Activated T-helper 2 cell treated with anti-CD3 and anti-CD28 coated beads, Interferon-gamma antibody, Interleukin-2, Interleukin-4, amounts not matched to agents 10 μg/mL and 5 μg/mL and 100 μg/mL, durations not matched to agents 14 hours and 24 hours and 36 hours (primary cell): ENCODE measurements around the gene RHOXF2B. TPM values are rescaled to one million over a fixed set of nuclear protein-coding genes. Genes with fewer than 3 reads are reported as not detected.
"Not testable (repeated sequence)": the region's sequence is repeated elsewhere in the genome, so short reads cannot be mapped to it uniquely, and the experiment has no call there.

ENCODE experiments used
- DNase-seq: peaks from one replicate; pipeline ENCODE4 v3.0.0; 2021; ENCODE audit warnings: low spot score
- H3K27ac Mint-ChIP-seq: one replicate; pipeline ENCODE4 v1.8.0; 2021; ENCODE audit warnings: mixed read lengths
- H3K27me3 Mint-ChIP-seq: one replicate; pipeline ENCODE4 v1.8.0; 2021; ENCODE audit warnings: low read depth, mixed read lengths
- H3K36me3 Mint-ChIP-seq: one replicate; pipeline ENCODE4 v1.8.0; 2021; ENCODE audit warnings: low read depth, mixed read lengths
- H3K4me1 Mint-ChIP-seq: one replicate; pipeline ENCODE4 v1.8.0; 2021; ENCODE audit warnings: low read depth, mixed read lengths
- H3K4me3 Mint-ChIP-seq: one replicate; pipeline ENCODE4 v1.8.0; 2021; ENCODE audit warnings: low read depth, mild to moderate bottlenecking, moderate library complexity, mixed read lengths
- H3K9me3 Mint-ChIP-seq: one replicate; pipeline ENCODE4 v1.8.0; 2021; ENCODE audit warnings: mixed read lengths
- intact Hi-C: fragments of 100-400 bp; cut with micrococcal nuclease; formaldehyde crosslinking; loops from one replicate; pipeline ENCODE4 v1.15.1; 2023
- total RNA-seq: library from RNA; stranded (reverse); gene quantifications from 2 replicates; pipeline ENCODE4 v1.2.3, GENCODE V29; 2022

The RHOXF2B gene
- not detected in 2 replicates for total RNA-seq

DNA sequence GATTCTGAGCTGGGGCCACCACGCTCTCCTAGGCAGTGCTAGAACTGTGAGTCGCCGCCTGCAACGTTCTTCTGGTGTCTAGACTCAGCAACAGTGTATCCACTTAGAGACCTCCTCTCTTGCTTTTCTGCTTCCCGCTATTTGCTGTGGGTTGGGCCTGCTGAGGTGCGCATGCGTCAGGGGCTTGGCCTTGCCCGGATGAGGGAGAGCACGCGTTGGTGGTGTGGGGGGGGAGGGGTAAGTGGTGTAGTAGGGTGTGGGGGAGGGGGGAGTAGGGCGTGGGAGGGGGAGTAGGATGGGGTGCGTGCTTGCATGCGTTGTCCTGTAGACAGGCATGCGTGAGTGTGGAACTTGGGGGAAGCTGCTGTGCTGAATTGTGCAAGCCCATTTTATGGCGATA, at the start of gene RHOXF2B:
RHOXF2B (minus strand) TSS at position 101 of the 400 bp plus-strand sequence. CDS start 138 bp downstream, outside the sequence.
- H3K9me3 Mint-ChIP-seq, H3K4me1 Mint-ChIP-seq, H3K4me3 Mint-ChIP-seq, intact Hi-C loops, DNase-seq, H3K27me3 Mint-ChIP-seq, H3K36me3 Mint-ChIP-seq, H3K27ac Mint-ChIP-seq: not testable (repeated sequence)

DNA sequence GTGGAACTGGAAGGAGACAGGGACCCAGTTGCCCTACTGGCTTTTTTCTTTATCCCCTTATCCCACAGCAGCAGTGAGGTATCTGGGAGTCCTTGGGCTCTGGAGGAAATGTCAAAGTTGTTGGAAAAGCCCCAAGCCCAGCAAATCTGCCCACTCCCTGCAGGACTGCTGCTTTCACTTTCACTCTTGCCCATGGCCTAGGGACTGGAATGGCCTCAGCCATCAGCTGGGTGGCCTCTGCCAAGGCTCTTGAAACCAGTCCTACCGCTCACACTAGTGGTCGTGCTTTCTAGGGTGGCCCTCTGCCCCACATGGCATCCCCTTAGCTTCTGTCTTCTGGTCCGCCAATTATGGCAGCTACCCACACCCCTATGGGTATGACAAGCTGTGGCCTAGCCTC, 48.0 kb upstream of the RHOXF2B start:
- no peak for DNase-seq
- Mint-ChIP-seq H3K27ac (no peak overlapping the region), H3K27me3 (no peaks in the 10 kb centered on the region), H3K36me3 (no peaks in the 10 kb centered on the region), H3K9me3 (no peaks in the 10 kb centered on the region), H3K4me3 (no peak overlapping the region), H3K4me1 (no peaks in the 10 kb centered on the region)
- intact Hi-C loops: no loop called here

DNA sequence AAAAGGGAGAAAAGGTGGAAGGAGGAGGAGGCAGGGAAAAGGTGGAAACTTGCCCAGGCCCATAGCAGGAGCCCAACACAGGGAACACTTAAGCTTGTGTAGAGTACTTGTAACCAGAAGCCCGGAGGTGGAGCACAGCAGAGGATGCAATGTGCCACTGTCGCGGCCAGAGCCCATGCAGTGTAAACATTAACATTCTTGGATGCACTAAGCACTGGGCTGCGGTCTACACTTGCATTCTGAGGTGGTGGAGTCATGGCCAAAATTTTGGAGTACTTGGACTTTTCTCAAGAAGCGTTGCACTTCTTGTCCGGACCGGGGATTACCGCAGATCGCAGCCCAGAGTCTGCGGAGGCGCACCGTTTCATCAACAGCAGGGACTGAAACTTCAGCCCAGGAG, 42.7 kb upstream of the RHOXF2B start:
- no peaks in the 10 kb centered on the region for H3K9me3 Mint-ChIP-seq
- no peaks in the 10 kb centered on the region for H3K36me3 Mint-ChIP-seq
- no peaks in the 10 kb centered on the region for H3K27me3 Mint-ChIP-seq
- H3K4me1 Mint-ChIP-seq: no peaks in the 10 kb centered on the region
- no peak overlapping the region for H3K4me3 Mint-ChIP-seq
- no peak for DNase-seq
- no peak overlapping the region for H3K27ac Mint-ChIP-seq
- intact Hi-C loops: no loop called here

DNA sequence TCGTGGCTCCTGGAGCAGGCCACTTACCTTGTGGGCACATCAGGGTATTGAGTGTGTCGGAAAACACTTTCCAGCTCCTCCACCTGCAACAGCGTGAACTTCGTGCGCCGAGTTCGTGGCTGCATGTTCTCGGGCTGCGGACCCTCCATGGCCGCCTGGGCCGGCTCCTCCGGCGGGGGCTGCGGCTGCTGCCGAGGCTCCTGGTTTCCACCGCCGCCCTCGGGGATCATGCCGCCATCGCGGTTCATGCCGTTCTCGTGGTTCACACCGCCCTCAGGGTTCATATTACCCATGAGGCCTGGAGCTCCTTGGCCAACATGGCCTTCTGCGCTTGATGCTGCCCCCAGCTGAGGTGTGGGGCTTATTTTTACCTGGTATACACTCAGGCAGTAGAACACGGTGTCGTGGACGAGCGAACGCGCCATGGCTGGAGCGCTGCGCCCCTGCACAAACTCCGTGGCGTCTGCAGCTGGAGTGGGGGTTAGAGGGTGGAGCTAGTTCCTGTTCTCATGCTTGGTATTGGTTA, 38.0 kb upstream of the RHOXF2B start, which contains the start of gene RHOXF1:
RHOXF1 (minus strand) TSS at position 476 of the 526 bp plus-strand sequence; CDS start at position 425, 51 bp downstream.
- intact Hi-C loops: no loop called here
- Mint-ChIP-seq H3K4me1 (no peaks in the 10 kb centered on the region), H3K4me3 (no peak within 1 kb of the TSS), H3K36me3 (no peaks in the 10 kb centered on the region), H3K9me3 (no peaks in the 10 kb centered on the region), H3K27ac (no peak within 1 kb of the TSS), H3K27me3 (no peaks in the 10 kb centered on the region)
- DNase-seq: no peak

DNA sequence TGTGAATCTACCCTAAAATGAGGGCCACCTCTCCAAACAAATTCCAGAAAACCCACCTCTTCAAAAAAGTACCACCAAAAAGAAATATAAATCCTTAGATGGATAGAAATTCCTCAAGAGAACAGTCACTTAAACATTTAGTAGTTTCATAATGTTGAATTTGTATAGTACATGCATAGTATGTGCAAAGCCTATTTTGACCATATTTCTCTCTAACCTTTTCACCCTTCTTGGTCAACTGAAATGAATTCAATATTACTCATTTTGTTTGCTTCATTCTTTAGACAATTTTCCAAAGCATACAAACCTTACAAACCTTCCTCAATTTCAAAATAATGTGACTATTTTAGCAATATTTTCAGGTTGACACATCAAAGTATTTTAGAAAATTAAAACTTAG, 34.1 kb upstream of the RHOXF2B start:
- no peak overlapping the region for H3K27ac Mint-ChIP-seq
- intact Hi-C loops: no loop called here
- DNase-seq: no peak
- no peaks in the 10 kb centered on the region for H3K4me1 Mint-ChIP-seq
- H3K36me3 Mint-ChIP-seq: no peaks in the 10 kb centered on the region
- no peaks in the 10 kb centered on the region for H3K27me3 Mint-ChIP-seq
- H3K4me3 Mint-ChIP-seq: no peak overlapping the region
- H3K9me3 Mint-ChIP-seq: no peaks in the 10 kb centered on the region

DNA sequence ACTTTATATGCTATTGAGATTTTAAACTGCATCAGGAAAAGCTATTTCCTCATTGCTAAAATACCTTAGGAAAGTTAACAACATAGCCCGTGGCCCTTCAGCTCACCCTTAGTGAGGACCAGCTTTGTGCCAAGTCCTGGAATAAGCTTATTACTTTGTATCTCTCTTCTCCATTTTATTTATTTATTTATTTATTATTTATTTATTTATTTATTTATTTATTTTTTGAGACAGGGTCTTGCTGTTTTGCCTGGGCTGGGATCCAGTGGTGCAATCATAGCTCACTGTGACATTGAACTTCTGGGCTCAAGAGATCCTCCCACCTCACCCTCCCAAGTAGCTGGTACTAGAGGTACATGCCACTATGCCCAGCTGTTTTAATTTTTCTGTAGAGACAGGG, 31.9 kb upstream of the RHOXF2B start:
- Mint-ChIP-seq H3K9me3 (no peaks in the 10 kb centered on the region), H3K27ac (no peak overlapping the region), H3K4me3 (no peak overlapping the region), H3K4me1 (no peaks in the 10 kb centered on the region), H3K36me3 (no peaks in the 10 kb centered on the region), H3K27me3 (no peaks in the 10 kb centered on the region)
- no peak for DNase-seq
- intact Hi-C loops: no loop called here

DNA sequence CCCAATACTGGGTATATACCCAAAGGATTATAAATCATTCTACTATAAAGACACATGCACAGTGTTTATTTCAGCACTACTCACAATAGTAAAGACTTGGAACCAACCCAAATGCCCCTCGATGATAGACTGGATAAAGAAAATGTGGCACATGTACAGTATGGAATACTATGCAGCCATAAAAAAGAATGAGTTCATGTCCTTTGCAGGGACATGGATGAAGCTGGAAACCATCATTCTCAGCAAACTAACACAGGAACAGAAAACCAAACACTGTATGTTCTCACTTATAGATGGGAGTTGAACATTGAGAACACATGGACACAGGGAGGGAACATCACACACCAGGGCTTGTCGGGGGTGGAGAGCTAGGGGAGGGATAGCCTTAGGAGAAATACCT, 27.2 kb upstream of the RHOXF2B start:
- H3K4me1 Mint-ChIP-seq, DNase-seq, H3K36me3 Mint-ChIP-seq, intact Hi-C loops, H3K4me3 Mint-ChIP-seq, H3K27ac Mint-ChIP-seq, H3K9me3 Mint-ChIP-seq, H3K27me3 Mint-ChIP-seq: not testable (repeated sequence)

DNA sequence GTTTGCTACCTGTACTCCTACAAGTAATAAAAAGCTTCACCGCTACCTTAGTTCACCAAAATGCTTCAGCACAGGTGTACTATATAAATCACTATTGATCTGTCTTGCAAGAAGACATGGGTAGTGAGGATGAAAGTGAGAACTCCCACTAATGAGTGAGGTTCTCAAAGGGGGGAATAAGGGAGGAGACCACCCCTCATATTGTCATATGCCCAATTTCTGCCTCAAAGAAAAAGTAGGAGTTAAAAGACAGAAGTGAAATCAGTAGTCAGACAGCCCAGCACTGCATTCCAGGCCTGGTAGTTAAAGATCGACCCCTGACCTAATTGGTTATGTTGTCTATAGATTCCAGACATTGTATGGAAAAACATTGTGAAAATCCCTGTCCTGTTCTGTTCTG, 23.6 kb upstream of the RHOXF2B start:
- H3K4me1 Mint-ChIP-seq, H3K4me3 Mint-ChIP-seq, H3K27me3 Mint-ChIP-seq, intact Hi-C loops, H3K9me3 Mint-ChIP-seq, H3K27ac Mint-ChIP-seq, H3K36me3 Mint-ChIP-seq, DNase-seq: not testable (repeated sequence)

DNA sequence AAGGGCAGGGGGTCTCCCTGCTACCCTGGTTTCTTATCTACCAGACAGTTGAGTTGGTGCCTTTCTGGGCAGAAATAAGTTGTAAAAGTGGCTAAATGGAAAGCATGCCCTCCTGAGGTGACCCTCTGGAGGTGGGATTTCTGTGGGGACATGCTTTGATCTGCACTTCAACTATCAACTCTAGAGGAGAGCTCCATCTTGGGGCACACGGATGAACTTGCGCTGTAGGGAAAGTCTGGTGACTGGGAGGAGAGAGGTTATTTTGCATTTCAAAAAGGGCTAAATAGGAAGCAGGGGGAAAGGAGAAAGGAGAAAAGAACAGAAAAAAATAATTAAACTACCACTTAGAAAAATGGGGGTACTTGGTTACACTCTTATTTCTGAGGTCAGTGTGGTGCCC, 12.7 kb upstream of the RHOXF2B start:
- intact Hi-C loops: no loop called here
- H3K9me3 Mint-ChIP-seq: no peaks in the 10 kb centered on the region
- no peaks in the 10 kb centered on the region for H3K4me1 Mint-ChIP-seq
- H3K36me3 Mint-ChIP-seq: no peaks in the 10 kb centered on the region
- no peak overlapping the region for H3K4me3 Mint-ChIP-seq
- H3K27ac Mint-ChIP-seq: no peak overlapping the region
- DNase-seq: no peak
- H3K27me3 Mint-ChIP-seq: no peaks in the 10 kb centered on the region

DNA sequence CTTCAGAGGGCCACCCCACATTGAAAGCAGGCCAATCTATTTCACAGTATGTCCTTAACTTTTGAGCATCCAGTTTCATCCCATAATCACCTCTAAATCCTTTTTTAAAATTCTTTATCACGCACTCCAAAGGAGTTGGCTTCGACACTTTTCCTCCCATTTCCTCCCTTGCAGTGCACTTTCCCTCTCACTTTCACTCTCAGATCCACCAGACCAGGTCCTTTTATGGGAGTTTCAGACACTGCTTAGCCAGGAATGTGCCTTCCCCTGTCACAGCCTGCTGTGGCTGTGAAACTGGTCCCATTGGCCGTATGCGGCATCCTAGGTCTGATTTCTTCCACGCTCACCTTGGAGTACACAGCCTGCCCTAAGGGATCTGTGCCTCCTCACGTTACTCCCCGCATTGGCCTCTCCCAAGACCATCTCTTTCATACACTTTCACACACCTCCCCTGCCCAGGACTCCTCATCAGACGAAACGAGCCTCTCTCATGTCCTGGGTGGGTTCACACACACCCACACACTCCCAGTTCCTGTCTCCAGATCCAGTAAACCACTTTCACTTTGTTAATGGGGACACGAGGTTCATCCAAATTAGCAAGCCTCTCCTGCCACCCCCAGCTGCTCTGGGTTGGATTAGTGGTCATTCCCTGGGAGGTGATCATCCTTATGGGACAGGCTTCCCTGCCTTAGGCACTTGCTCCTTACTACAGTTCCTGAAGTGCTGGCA, 10.0 kb upstream of the RHOXF2B start:
- no peaks in the 10 kb centered on the region for H3K9me3 Mint-ChIP-seq
- no peaks in the 10 kb centered on the region for H3K36me3 Mint-ChIP-seq
- H3K4me1 Mint-ChIP-seq: no peaks in the 10 kb centered on the region
- H3K27me3 Mint-ChIP-seq: no peaks in the 10 kb centered on the region
- no peak overlapping the region for H3K27ac Mint-ChIP-seq
- H3K4me3 Mint-ChIP-seq: no peak overlapping the region
- DNase-seq: no peak
- intact Hi-C loops: no loop called here

DNA sequence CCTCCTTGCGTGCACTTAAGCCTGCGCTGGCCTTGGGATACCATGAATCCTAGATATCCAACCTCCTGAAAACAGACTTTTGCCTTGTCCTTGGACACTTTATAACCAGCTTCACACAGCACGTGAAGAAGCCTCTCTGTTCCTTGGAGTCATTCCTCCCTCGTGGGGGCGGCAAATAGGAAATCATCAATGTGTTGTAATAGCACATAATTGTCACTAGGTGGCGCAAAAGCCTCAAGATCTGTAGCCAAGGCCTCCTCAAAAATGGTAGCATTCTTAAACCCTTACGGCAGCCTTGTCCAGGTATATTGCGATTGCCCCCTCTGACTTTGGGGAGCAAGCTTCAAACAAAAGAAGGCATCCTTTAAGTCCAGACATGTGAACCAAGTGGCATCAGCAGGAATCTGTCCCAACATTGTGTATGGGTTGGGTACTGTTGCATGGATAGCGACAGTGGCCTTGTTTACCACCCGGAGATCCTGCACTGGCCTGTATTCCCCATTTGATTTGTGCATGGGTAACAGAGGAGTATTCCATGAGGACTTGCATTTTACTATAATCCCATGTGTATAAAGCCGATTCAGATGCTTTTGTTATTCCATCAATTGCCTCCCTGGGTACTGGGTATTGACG, 8.2 kb upstream of the RHOXF2B start:
- H3K27me3 Mint-ChIP-seq, H3K27ac Mint-ChIP-seq, H3K36me3 Mint-ChIP-seq, intact Hi-C loops, H3K9me3 Mint-ChIP-seq, DNase-seq, H3K4me1 Mint-ChIP-seq, H3K4me3 Mint-ChIP-seq: not testable (repeated sequence)

DNA sequence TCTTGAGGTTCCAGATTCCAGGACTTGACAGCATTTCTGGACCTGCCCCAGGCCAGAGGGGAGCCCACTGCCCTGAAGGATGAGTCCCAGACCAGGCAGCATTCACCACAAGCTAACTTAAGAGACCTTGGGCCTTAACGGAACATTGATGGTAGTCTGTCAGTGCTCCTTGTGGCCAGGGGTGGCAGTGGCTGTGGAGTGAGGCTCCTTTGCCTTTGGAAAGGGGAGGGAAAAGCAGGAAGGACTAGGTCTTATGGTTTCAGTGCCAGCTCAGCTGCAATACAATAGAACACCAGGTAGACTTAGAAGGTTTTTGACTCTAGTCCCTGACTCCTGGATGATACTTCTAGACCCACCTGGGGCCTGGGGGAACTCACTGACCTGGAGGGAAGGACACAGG, 11.3 kb downstream of the RHOXF2B start:
- H3K9me3 Mint-ChIP-seq, H3K4me1 Mint-ChIP-seq, H3K36me3 Mint-ChIP-seq, H3K27ac Mint-ChIP-seq, DNase-seq, H3K4me3 Mint-ChIP-seq, H3K27me3 Mint-ChIP-seq, intact Hi-C loops: not testable (repeated sequence)

DNA sequence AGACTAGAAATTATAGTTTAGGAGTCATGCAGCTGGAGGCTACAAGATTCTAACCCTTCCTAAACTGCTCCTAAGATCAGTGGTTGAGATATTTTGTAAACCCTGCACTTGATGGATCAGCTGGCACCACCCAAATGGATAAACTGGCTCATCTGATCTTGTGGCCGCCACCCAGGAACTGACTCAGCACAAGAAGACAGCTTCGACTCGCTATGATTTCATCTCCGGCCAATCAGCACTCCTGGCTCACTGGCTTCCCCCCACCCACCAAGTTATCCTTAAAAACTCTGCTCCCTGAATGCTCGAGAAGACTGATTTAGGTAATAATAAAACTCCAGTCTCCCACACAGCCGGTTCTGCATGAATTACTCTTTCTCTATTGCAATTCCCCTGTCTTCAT, 34.8 kb downstream of the RHOXF2B start:
- H3K27me3 Mint-ChIP-seq, intact Hi-C loops, H3K36me3 Mint-ChIP-seq, DNase-seq, H3K4me3 Mint-ChIP-seq, H3K4me1 Mint-ChIP-seq, H3K27ac Mint-ChIP-seq, H3K9me3 Mint-ChIP-seq: not testable (repeated sequence)
